GM13977 (cell line): Measurements from ENCODE around the gene MAST4.

Experiments used
- DNase-seq: peaks from one replicate; pipeline ENCODE4 v3.0.0; 2012; ENCODE audit warnings: low spot score
- CTCF ChIP-seq: IDR thresholded peaks from 2 replicates; pipeline ENCODE4 v1.5.1; 2012; ENCODE audit warnings: mild to moderate bottlenecking, control low read depth; ENCODE audit not compliant: insufficient read depth; ENCODE audit errors: extremely low read depth, missing control alignments
- in situ Hi-C: fragments of 300-500 bp; cut with MboI; formaldehyde crosslinking; loops from one replicate; pipeline ENCODE4 v1.12.0; 2022; ENCODE audit warnings: low sequenced_read_pairs, low pct_unique_long_range_greater_than_20kb, mixed read lengths, inconsistent platforms; ENCODE audit not compliant: unreplicated experiment

The MAST4 gene

DNA sequence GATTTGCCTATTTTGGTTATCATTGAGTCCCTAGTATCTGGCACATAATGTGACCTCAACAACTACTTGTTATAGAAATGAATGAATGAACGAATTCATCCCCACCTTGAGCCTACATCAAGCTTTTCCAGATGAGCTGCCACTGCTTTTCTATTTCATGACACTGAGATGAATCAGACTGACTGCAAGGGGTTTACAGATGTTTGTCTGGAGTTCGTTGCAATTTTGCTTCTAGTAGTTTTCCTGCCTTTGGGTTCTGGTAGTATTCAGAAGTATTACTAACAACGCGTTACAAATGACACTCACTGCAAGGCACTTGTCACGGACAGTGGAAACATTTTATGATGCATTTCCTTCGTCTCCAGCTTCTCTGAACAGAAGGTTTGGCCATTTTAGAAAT is 378.1 kb downstream of the MAST4 start:
- in situ Hi-C loops: no loop called here
- TF ChIP-seq CTCF: no peak
- DNase-seq: no peak

DNA sequence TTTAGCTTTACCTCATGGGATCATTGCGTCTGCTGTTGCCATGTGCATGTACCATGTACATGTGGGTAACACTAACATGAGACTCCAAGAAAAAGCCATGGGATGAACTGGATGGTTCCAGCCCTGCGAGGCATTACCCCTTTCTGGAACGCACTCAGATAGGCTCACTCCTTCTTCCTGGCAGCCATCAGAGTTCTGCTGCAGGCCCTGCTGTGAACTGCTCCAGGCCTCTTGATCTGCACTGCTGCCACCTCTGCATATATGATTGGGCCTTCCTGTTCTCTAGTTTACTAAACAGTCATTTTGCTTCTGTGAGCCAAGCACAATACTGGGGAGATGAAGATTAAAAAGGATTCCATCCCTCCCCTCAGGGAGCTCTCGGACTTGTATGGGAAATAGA is 379.9 kb downstream of the MAST4 start:
- no peak for DNase-seq
- in situ Hi-C loops: loop anchor here (25.0 kb wide), 2 partner anchors 236 to 1286 kb away; no protein-coding TSS in a partner anchor
- TF ChIP-seq CTCF: no peak

- TF ChIP-seq CTCF: no peak
- DNase-seq: no peak
- in situ Hi-C loops: loop anchor here (25.0 kb wide), 2 partner anchors 233 to 1283 kb away; no protein-coding TSS in a partner anchor
These were observed 383.5 kb downstream of the MAST4 start for GRCh38 chr5:66979738-66980137.

- no peak for TF ChIP-seq CTCF
- no peak for DNase-seq
- in situ Hi-C loops: loop anchor here (25.0 kb wide), 2 partner anchors 231 to 1281 kb away; no protein-coding TSS in a partner anchor
These were observed 385.3 kb downstream of the MAST4 start for GRCh38 chr5:66981266-66982055.

GRCh38 chr5:66982056-66982387 is 385.8 kb downstream of the MAST4 start:
- in situ Hi-C loops: loop anchor here (25.0 kb wide), 2 partner anchors 230 to 1280 kb away; no protein-coding TSS in a partner anchor
- no peak for DNase-seq
- TF ChIP-seq CTCF: no peak

- no peak for TF ChIP-seq CTCF
- no peak for DNase-seq
- in situ Hi-C loops: loop anchor here (25.0 kb wide), 2 partner anchors 230 to 1280 kb away; no protein-coding TSS in a partner anchor
These were observed 386.3 kb downstream of the MAST4 start for GRCh38 chr5:66982470-66982869.
